ENCODE measurements around the gene CACNA1H.

CACNA1H gene

GRCh38 chr16:1167276-1168107, 14.6 kb downstream of the CACNA1H start:
- no peak overlapping the region for H3K27ac ChIP-seq
- no peak for TF ChIP-seq CTCF (conservative IDR thresholded peaks at IDR 0.05)

GRCh38 chr16:1168837-1169236, 15.9 kb downstream of the CACNA1H start:
- no peak for TF ChIP-seq CTCF (conservative IDR thresholded peaks at IDR 0.05)
- H3K27ac ChIP-seq, result no peak overlapping the region

GRCh38 chr16:1169285-1170075, 16.6 kb downstream of the CACNA1H start:
- H3K27ac ChIP-seq, result no peak overlapping the region
- no peak for TF ChIP-seq CTCF (conservative IDR thresholded peaks at IDR 0.05)

- H3K27ac ChIP-seq, result no peak overlapping the region
- no peak for TF ChIP-seq CTCF (conservative IDR thresholded peaks at IDR 0.05)
These were observed 17.1 kb downstream of the CACNA1H start for GRCh38 chr16:1170076-1170418.

GRCh38 chr16:1171001-1171400, 18.1 kb downstream of the CACNA1H start:
- no peak for TF ChIP-seq CTCF (conservative IDR thresholded peaks at IDR 0.05)
- no peak overlapping the region for H3K27ac ChIP-seq

- no peak overlapping the region for H3K27ac ChIP-seq
- TF ChIP-seq CTCF (conservative IDR thresholded peaks at IDR 0.05), result no peak
These were observed 19.0 kb downstream of the CACNA1H start for GRCh38 chr16:1171854-1172428.

- no peak overlapping the region for H3K27ac ChIP-seq
- TF ChIP-seq CTCF (conservative IDR thresholded peaks at IDR 0.05), result no peak
These were observed 19.7 kb downstream of the CACNA1H start for GRCh38 chr16:1172651-1173050.
